GM13977 (cell line): ENCODE data around the gene FNBP1L.

Experiments
- DNase-seq: peaks from one replicate; pipeline ENCODE4 v3.0.0; 2012; ENCODE audit warnings: low spot score
- CTCF ChIP-seq: IDR thresholded peaks from 2 replicates; pipeline ENCODE4 v1.5.1; 2012; ENCODE audit warnings: mild to moderate bottlenecking, control low read depth; ENCODE audit not compliant: insufficient read depth; ENCODE audit errors: extremely low read depth, missing control alignments
- in situ Hi-C: fragments of 300-500 bp; cut with MboI; formaldehyde crosslinking; loops from one replicate; pipeline ENCODE4 v1.12.0; 2022; ENCODE audit warnings: low sequenced_read_pairs, low pct_unique_long_range_greater_than_20kb, mixed read lengths, inconsistent platforms; ENCODE audit not compliant: unreplicated experiment

Gene FNBP1L

GRCh38 chr1:93595743-93596142 is 147.8 kb downstream of the FNBP1L start:
- DNase-seq = no peak
- in situ Hi-C loops = no loop called here
- no peak for TF ChIP-seq CTCF

- in situ Hi-C loops = no loop called here
- TF ChIP-seq CTCF = no peak
- DNase-seq = no peak
Measured at GRCh38 chr1:93596329-93597089, 148.6 kb downstream of the FNBP1L start.

GRCh38 chr1:93597709-93598108 is 149.8 kb downstream of the FNBP1L start:
- no peak for TF ChIP-seq CTCF
- DNase-seq = no peak
- in situ Hi-C loops = no loop called here

GRCh38 chr1:93598396-93598795 is 150.5 kb downstream of the FNBP1L start:
- in situ Hi-C loops = no loop called here
- no peak for DNase-seq
- TF ChIP-seq CTCF = no peak

- in situ Hi-C loops = no loop called here
- no peak for DNase-seq
- TF ChIP-seq CTCF = no peak
Measured at GRCh38 chr1:93598861-93599439, 151.0 kb downstream of the FNBP1L start.

- in situ Hi-C loops = no loop called here
- no peak for TF ChIP-seq CTCF
- DNase-seq = no peak
Measured at GRCh38 chr1:93599479-93599878, 151.6 kb downstream of the FNBP1L start.
